ENCODE measurements around the gene ZCCHC7. TPM values are rescaled to one million over a fixed set of nuclear protein-coding genes. Genes with fewer than 3 reads are reported as not detected.

The ZCCHC7 gene
- total and polyA plus RNA-seq, 9 of the 15 experiments (the other 6 are each of a cell fraction or from before 2014, with no cell fraction given) = 34.1 to 68.9 (median 48.8) TPM

DNA sequence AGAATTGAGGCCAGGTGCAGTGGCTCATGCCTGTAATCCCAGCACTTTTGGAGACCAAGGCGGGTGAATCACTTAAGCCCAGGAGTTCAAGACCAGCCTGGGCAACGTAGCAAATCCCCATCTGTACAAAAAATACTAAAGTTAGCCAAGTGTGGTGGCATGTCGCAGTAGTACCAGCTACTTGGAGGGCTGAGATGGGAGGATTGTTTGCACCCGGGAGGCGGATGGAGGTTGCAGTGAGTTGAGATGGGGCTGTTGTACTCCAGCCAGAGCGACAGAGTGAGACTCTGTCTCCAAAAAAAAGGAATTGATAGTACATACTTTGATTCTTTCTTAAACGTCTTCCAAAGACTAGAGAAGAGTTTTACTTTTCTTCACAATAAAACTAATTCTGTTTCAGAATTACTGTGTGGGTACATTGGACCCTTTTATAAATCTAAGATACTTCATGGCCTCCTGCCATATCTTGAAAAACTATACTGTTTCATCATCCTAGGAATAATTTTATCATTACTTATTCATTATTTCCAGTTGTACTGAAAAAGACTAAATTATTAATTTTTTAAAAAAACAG is 170.1 kb downstream of the ZCCHC7 start:
- intact Hi-C loops (cut with micrococcal nuclease) (loop anchor here (10.0 kb wide), 1 partner anchor 166 kb away; the partner anchor contains the start of gene ZCCHC7), in situ Hi-C loops (cut with MboI) (no loop called here)
- 80% methylated on average over 7 of the region's 7 CpGs for WGBS (ENCODE audit: insufficient coverage, low coverage, missing lambda C conversion rate)
- H3K4me1 ChIP-seq (replicated peaks in 1 of 2; ENCODE audit: control insufficient read depth in 2 of 2, insufficient read depth in 2 of 2, low read length in 2 of 2) = peaks cover 0 to 18% of the 10 kb centered on the region in 2 experiments; a peak in 4 of 5 replicates
- POLR2A ChIA-PET = no interaction called here
- H4K20me1 ChIP-seq (replicated peaks; ENCODE audit: control insufficient read depth, insufficient read depth, low read length) = no peaks in the 10 kb centered on the region
- H3K36me3 ChIP-seq (ENCODE audit: control insufficient read depth, insufficient read depth, low read length) = peaks cover 3% of the 10 kb centered on the region; the same call in 1 of the 3 replicates
- FAIRE-seq (no peak), DNase-seq (ENCODE audit: extremely low read depth in 1 of 4, low spot score in 3 of 4) (no peak), ATAC-seq (0 out of 3 replicates have a peak, but pooled peaks have one; percentile 19)
- peak overlapping the region; percentile 40; the same call in 1 of the 3 replicates for H3K27ac ChIP-seq (ENCODE audit: extremely low read depth, low read depth, low read length)
- CTCF ChIA-PET (ENCODE audit: low intra/inter-chr PET ratio) = interaction anchor here (0.6 kb wide), 1 partner anchor 732 kb away, joined by 3 read pairs; no protein-coding TSS in a partner anchor
- no peak overlapping the region for H3K4me3 ChIP-seq
- H3K9me1 ChIP-seq (ENCODE audit: control insufficient read depth, insufficient read depth, low read length) = no peaks in the 10 kb centered on the region
- H3K27me3 ChIP-seq (ENCODE audit: control insufficient read depth in 2 of 2, insufficient read depth in 2 of 2, low read length in 2 of 2) = no peaks in the 10 kb centered on the region
- no TSS peak for BruUV-seq (replicated peaks)
- H2AFZ ChIP-seq (ENCODE audit: low read depth, low read length) = no peak overlapping the region
- no peak overlapping the region for H3K4me2 ChIP-seq (ENCODE audit: insufficient read depth, low read length)
- peaks cover 76% of the 10 kb centered on the region for H3K79me2 ChIP-seq (ENCODE audit: control insufficient read depth, insufficient read depth, low read length)
- H3K9ac ChIP-seq (ENCODE audit: insufficient read depth in 1 of 2, low read depth in 2 of 2, low read length in 2 of 2) = no peak overlapping the region; a peak in 1 of 4 replicates
- no peaks in the 10 kb centered on the region for H3K9me3 ChIP-seq (replicated peaks; ENCODE audit: control insufficient read depth, insufficient read depth, low read depth, low read length)
- TF ChIP-seq HDAC1 (IDR thresholded peaks at IDR 0.05) = no peak
- no peak for TF ChIP-seq ZNF146 (CRISPR knock-in tag; IDR thresholded peaks at IDR 0.05; ENCODE audit: unreplicated experiment)
- TF ChIP-seq, protein P1, sequence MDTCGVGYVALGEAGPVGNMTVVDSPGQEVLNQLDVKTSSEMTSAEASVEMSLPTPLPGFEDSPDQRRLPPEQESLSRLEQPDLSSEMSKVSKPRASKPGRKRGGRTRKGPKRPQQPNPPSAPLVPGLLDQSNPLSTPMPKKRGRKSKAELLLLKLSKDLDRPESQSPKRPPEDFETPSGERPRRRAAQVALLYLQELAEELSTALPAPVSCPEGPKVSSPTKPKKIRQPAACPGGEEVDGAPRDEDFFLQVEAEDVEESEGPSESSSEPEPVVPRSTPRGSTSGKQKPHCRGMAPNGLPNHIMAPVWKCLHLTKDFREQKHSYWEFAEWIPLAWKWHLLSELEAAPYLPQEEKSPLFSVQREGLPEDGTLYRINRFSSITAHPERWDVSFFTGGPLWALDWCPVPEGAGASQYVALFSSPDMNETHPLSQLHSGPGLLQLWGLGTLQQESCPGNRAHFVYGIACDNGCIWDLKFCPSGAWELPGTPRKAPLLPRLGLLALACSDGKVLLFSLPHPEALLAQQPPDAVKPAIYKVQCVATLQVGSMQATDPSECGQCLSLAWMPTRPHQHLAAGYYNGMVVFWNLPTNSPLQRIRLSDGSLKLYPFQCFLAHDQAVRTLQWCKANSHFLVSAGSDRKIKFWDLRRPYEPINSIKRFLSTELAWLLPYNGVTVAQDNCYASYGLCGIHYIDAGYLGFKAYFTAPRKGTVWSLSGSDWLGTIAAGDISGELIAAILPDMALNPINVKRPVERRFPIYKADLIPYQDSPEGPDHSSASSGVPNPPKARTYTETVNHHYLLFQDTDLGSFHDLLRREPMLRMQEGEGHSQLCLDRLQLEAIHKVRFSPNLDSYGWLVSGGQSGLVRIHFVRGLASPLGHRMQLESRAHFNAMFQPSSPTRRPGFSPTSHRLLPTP (IDR thresholded peaks at IDR 0.05; ENCODE audit: borderline replicate concordance, extremely low read depth, insufficient read length) = no peak
- TF ChIP-seq SRSF9 (IDR thresholded peaks at IDR 0.05; ENCODE audit: borderline replicate concordance, low read depth, low read length) = no peak
- TF ChIP-seq KDM1A (IDR thresholded peaks at IDR 0.05) = no peak
- no peak for TF ChIP-seq TBL1XR1 (IDR thresholded peaks at IDR 0.05; ENCODE audit: low read length in 2 of 2)
- no peak for TF ChIP-seq EWSR1 (IDR thresholded peaks at IDR 0.05; ENCODE audit: borderline replicate concordance, low read depth, partially characterized antibody)
- TF ChIP-seq ZNF311 (CRISPR knock-in tag; IDR thresholded peaks at IDR 0.05) = no peak
- TF ChIP-seq, protein P2, sequence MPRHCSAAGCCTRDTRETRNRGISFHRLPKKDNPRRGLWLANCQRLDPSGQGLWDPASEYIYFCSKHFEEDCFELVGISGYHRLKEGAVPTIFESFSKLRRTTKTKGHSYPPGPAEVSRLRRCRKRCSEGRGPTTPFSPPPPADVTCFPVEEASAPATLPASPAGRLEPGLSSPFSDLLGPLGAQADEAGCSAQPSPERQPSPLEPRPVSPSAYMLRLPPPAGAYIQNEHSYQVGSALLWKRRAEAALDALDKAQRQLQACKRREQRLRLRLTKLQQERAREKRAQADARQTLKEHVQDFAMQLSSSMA (CRISPR knock-in tag; IDR thresholded peaks at IDR 0.05) = no peak
- no peak for TF ChIP-seq ZNF140 (CRISPR knock-in tag; IDR thresholded peaks at IDR 0.05)
- TF ChIP-seq SIX5 (IDR thresholded peaks at IDR 0.05; ENCODE audit: borderline replicate concordance in 1 of 2, insufficient read depth in 1 of 2, low read depth in 1 of 2, low read length in 2 of 2) = no peak
- TF ChIP-seq GABPA (tag; conservative IDR thresholded peaks at IDR 0.05; ENCODE audit: low read depth) = 0 out of 2 replicates have a peak, but pooled peaks have one; percentile 33
- TF ChIP-seq, protein P3, sequence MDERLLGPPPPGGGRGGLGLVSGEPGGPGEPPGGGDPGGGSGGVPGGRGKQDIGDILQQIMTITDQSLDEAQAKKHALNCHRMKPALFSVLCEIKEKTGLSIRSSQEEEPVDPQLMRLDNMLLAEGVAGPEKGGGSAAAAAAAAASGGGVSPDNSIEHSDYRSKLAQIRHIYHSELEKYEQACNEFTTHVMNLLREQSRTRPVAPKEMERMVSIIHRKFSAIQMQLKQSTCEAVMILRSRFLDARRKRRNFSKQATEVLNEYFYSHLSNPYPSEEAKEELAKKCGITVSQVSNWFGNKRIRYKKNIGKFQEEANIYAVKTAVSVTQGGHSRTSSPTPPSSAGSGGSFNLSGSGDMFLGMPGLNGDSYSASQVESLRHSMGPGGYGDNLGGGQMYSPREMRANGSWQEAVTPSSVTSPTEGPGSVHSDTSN (CRISPR knock-in tag; IDR thresholded peaks at IDR 0.05; ENCODE audit: low read depth) = no peak
- TF ChIP-seq, protein P3 (tag; conservative IDR thresholded peaks at IDR 0.05; ENCODE audit: low read depth) = no peak
